Activated T-cell treated with anti-CD3 and anti-CD28 coated beads for 1 hour (primary cell): ENCODE data around the gene YWHAE.
A peak's percentile ranks its signal among the peaks of the same experiment; 100 is the strongest.
"Not testable (repeated sequence)": the region's sequence is repeated elsewhere in the genome, so short reads cannot be mapped to it uniquely, and the experiment has no call there.

Experiments
- DNase-seq: peaks from one replicate; pipeline ENCODE4 v3.0.0-alpha.2; 2020; ENCODE audit warnings: low read depth

YWHAE gene

GRCh38 chr17:1399679-1400512 is at the start of gene YWHAE:
Gene YWHAE, minus strand, starts transcription at chr17:1400222. Its CDS starts 112 bp downstream, at chr17:1400110.
- DNase-seq, result peak; percentile 93

- DNase-seq, result no peak
These were observed 49.5 kb upstream of the YWHAE start for GRCh38 chr17:1449412-1449967.

- DNase-seq, result no peak
These were observed 47.0 kb upstream of the YWHAE start for GRCh38 chr17:1447052-1447451.

- DNase-seq, result no peak
These were observed 46.2 kb upstream of the YWHAE start for GRCh38 chr17:1446201-1446600.

- DNase-seq, result not testable (repeated sequence)
These were observed 45.7 kb upstream of the YWHAE start for GRCh38 chr17:1445695-1446094.

GRCh38 chr17:1442721-1443120 is 42.7 kb upstream of the YWHAE start:
- DNase-seq, result not testable (repeated sequence)

GRCh38 chr17:1442187-1442586 is 42.2 kb upstream of the YWHAE start:
- DNase-seq, result no peak

- no peak for DNase-seq
These were observed 40.9 kb upstream of the YWHAE start for GRCh38 chr17:1440921-1441320.

- no peak for DNase-seq
These were observed 38.6 kb upstream of the YWHAE start for GRCh38 chr17:1438593-1439083.

GRCh38 chr17:1435326-1435725 is 35.3 kb upstream of the YWHAE start:
- DNase-seq, result no peak

GRCh38 chr17:1434150-1434549 is 34.1 kb upstream of the YWHAE start:
- no peak for DNase-seq

- DNase-seq, result no peak
These were observed 31.6 kb upstream of the YWHAE start for GRCh38 chr17:1431631-1432104.

- DNase-seq, result no peak
These were observed 23.6 kb upstream of the YWHAE start for GRCh38 chr17:1423456-1424135.

- DNase-seq, result no peak
These were observed 22.9 kb upstream of the YWHAE start for GRCh38 chr17:1422885-1423284.

GRCh38 chr17:1421470-1421869 is 21.4 kb upstream of the YWHAE start:
- DNase-seq, result no peak

GRCh38 chr17:1420981-1421380 is 21.0 kb upstream of the YWHAE start:
- DNase-seq, result no peak

GRCh38 chr17:1420163-1420562 is 20.1 kb upstream of the YWHAE start:
- no peak for DNase-seq

GRCh38 chr17:1418476-1418875 is 18.5 kb upstream of the YWHAE start:
- not testable (repeated sequence) for DNase-seq

GRCh38 chr17:1416414-1416813 is 16.4 kb upstream of the YWHAE start:
- no peak for DNase-seq

- DNase-seq, result no peak
These were observed 14.6 kb upstream of the YWHAE start for GRCh38 chr17:1414634-1415033.

- DNase-seq, result no peak
These were observed 14.1 kb upstream of the YWHAE start for GRCh38 chr17:1414001-1414574.

- no peak for DNase-seq
These were observed 13.3 kb upstream of the YWHAE start for GRCh38 chr17:1413281-1413791.
